Panc1 (cell line): ENCODE results near the gene PNPLA2.
A peak's percentile ranks its signal among the peaks of the same experiment; 100 is the strongest.

ENCODE experiments used
- POLR2AphosphoS5 ChIP-seq: IDR thresholded peaks from 2 replicates; pipeline ENCODE4 v1.6.1; 2012; ENCODE audit warnings: mild to moderate bottlenecking, low read depth, low read length, moderate library complexity
- TCF7L2 ChIP-seq: IDR thresholded peaks from 2 replicates; pipeline ENCODE4 v1.6.1; 2011; ENCODE audit warnings: mild to moderate bottlenecking, low read depth, low read length, inconsistent platforms
- TF ChIP-seq, protein P1 (sequence below), 2 experiments: IDR thresholded peaks; 2 replicates each; pipeline ENCODE4 v1.6.1; 2011 to 2012; ENCODE audit warnings: low read depth in 2 of 2, control low read depth in 1 of 2, low read length in 1 of 2, mild to moderate bottlenecking in 1 of 2, moderate library complexity in 1 of 2; ENCODE audit not compliant: insufficient read depth in 1 of 2

DNA sequence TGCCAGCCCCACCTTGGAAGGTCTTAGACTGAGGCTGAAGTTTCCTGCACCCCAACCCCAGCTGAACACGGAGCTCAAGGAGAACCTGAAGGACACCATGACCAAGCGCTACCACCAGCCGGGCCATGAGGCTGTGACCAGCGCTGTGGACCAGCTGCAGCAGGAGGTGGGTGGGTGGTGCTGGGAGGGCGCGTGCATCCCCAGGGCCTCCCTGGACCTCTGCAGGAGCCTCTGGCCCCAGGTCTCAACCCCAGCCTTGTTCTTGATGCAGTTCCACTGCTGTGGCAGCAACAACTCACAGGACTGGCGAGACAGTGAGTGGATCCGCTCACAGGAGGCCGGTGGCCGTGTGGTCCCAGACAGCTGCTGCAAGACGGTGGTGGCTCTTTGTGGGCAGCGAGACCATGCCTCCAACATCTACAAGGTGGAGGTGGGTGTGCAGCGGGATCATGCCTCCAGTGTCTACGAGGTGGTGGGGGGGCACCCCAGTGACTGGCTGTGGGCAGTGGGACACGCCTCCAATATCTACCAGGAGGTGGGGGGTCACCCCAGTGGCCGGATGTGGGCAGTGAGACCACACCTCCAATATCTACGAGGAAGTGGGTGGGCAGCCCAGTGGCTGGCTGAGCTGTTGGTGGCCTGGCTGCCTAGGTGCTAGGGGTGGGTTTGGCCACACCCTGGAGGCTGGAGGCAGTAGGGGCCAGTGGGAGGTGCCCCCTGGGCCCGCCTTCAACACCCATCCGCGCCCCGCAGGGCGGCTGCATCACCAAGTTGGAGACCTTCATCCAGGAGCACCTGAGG, 18.7 kb downstream of the PNPLA2 start:
- 0 out of 2 replicates have a peak, but pooled peaks have one; percentile 8 for TF ChIP-seq TCF7L2
- TF ChIP-seq, protein P1, sequence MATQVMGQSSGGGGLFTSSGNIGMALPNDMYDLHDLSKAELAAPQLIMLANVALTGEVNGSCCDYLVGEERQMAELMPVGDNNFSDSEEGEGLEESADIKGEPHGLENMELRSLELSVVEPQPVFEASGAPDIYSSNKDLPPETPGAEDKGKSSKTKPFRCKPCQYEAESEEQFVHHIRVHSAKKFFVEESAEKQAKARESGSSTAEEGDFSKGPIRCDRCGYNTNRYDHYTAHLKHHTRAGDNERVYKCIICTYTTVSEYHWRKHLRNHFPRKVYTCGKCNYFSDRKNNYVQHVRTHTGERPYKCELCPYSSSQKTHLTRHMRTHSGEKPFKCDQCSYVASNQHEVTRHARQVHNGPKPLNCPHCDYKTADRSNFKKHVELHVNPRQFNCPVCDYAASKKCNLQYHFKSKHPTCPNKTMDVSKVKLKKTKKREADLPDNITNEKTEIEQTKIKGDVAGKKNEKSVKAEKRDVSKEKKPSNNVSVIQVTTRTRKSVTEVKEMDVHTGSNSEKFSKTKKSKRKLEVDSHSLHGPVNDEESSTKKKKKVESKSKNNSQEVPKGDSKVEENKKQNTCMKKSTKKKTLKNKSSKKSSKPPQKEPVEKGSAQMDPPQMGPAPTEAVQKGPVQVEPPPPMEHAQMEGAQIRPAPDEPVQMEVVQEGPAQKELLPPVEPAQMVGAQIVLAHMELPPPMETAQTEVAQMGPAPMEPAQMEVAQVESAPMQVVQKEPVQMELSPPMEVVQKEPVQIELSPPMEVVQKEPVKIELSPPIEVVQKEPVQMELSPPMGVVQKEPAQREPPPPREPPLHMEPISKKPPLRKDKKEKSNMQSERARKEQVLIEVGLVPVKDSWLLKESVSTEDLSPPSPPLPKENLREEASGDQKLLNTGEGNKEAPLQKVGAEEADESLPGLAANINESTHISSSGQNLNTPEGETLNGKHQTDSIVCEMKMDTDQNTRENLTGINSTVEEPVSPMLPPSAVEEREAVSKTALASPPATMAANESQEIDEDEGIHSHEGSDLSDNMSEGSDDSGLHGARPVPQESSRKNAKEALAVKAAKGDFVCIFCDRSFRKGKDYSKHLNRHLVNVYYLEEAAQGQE (IDR thresholded peaks at IDR 0.05; ENCODE audit: insufficient read depth in 1 of 2, low read depth in 2 of 2, low read length in 1 of 2): no peak
- peak; percentile 70 for TF ChIP-seq POLR2AphosphoS5
